Suprapubic skin (tissue), 4 donors: ENCODE data around the gene PPP1CB. TPM values are rescaled to one million over a fixed set of nuclear protein-coding genes. Genes with fewer than 3 reads are reported as not detected.

ENCODE experiments used
- DNase-seq, 2 donors: peaks; one replicate each; pipeline ENCODE4 v3.0.0-alpha.2; 2019; ENCODE audit warnings: low spot score in 2 of 2
- H3K27ac ChIP-seq: fragments of 200-600 bp; sonication (generic); one replicate; pipeline ENCODE4 v1.5.1; 2019
- H3K27me3 ChIP-seq: fragments of 200-600 bp; sonication (generic); one replicate; pipeline ENCODE4 v1.5.1; 2019
- H3K36me3 ChIP-seq: fragments of 200-600 bp; sonication (generic); one replicate; pipeline ENCODE4 v1.5.1; 2019
- H3K4me1 ChIP-seq: fragments of 200-600 bp; sonication (generic); one replicate; pipeline ENCODE4 v1.5.1; 2019
- H3K4me3 ChIP-seq: fragments of 200-600 bp; sonication (generic); one replicate; pipeline ENCODE4 v1.5.1; 2019; ENCODE audit warnings: mild to moderate bottlenecking
- H3K9me3 ChIP-seq: fragments of 200-600 bp; sonication (generic); one replicate; pipeline ENCODE4 v1.5.1; 2019
- CTCF ChIP-seq, 2 donors: fragments of 200-600 bp in 1 of 2; fragments of 450-650 bp in 1 of 2; sonication (generic) in 1 of 2; IDR thresholded peaks; one replicate each; pipeline ENCODE4 v1.5.1; 2016 to 2019; ENCODE audit warnings: antibody characterized with exemption in 2 of 2, mild to moderate bottlenecking in 1 of 2, moderate library complexity in 1 of 2
- EP300 ChIP-seq: sonication (generic); formaldehyde crosslinking; IDR thresholded peaks from one replicate; pipeline ENCODE4 v1.6.1; 2017; ENCODE audit warnings: antibody characterized with exemption
- POLR2A ChIP-seq, 2 donors: fragments of 450-650 bp; IDR thresholded peaks; one replicate each; pipeline ENCODE4 v1.6.1; 2017; ENCODE audit warnings: antibody characterized with exemption in 2 of 2, mild to moderate bottlenecking in 2 of 2, moderate library complexity in 2 of 2
- POLR2AphosphoS5 ChIP-seq, 3 donors: sonication (generic); formaldehyde crosslinking; IDR thresholded peaks; one replicate each; pipeline ENCODE4 v1.6.1; 2017; ENCODE audit warnings: antibody characterized with exemption in 3 of 3
- WGBS: methylation state at CpG from one replicate; pipeline ENCODE4 v1.1.5; 2018; 5-methylcytosine and 5-hydroxymethylcytosine counted together
- total RNA-seq, 4 donors: library from RNA; depleted of rRNA; stranded (reverse); fragments of >200 nt; gene quantifications; one replicate each; pipeline ENCODE4 v1.1.0, GENCODE V29; 2016

Gene PPP1CB
- total RNA-seq, 4 donors from 2014 or later: 105 to 151 (median 148) TPM

- H3K36me3 ChIP-seq: no peaks in the 10 kb centered on the region
- H3K4me3 ChIP-seq: no peak overlapping the region
- no peaks in the 10 kb centered on the region for H3K9me3 ChIP-seq
- no peak overlapping the region for H3K27ac ChIP-seq
- no peak for DNase-seq
- no peaks in the 10 kb centered on the region for H3K27me3 ChIP-seq
- WGBS: 88% methylated on average over 3 of the region's 3 CpGs
- peaks cover 3% of the 10 kb centered on the region for H3K4me1 ChIP-seq
- TF ChIP-seq POLR2AphosphoS5 (IDR thresholded peaks at IDR 0.05): no peak
- TF ChIP-seq POLR2A (IDR thresholded peaks at IDR 0.05): no peak
- no peak for TF ChIP-seq EP300
- TF ChIP-seq CTCF (IDR thresholded peaks at IDR 0.05): no peak
Observed at GRCh38 chr2:28818053-28818452, 66.4 kb downstream of the PPP1CB start.

GRCh38 chr2:28821295-28821958 is 69.8 kb downstream of the PPP1CB start:
- no peaks in the 10 kb centered on the region for H3K27me3 ChIP-seq
- WGBS: 5% methylated on average over 8 of the region's 8 CpGs
- H3K36me3 ChIP-seq: no peaks in the 10 kb centered on the region
- H3K27ac ChIP-seq: no peak overlapping the region
- TF ChIP-seq EP300 (no peak), POLR2A (IDR thresholded peaks at IDR 0.05) (no peak), POLR2AphosphoS5 (IDR thresholded peaks at IDR 0.05) (no peak), CTCF (IDR thresholded peaks at IDR 0.05) (peak; percentile 39 to 64)
- no peak for DNase-seq
- H3K9me3 ChIP-seq: no peaks in the 10 kb centered on the region
- peaks cover 3% of the 10 kb centered on the region for H3K4me1 ChIP-seq
- no peak overlapping the region for H3K4me3 ChIP-seq

GRCh38 chr2:28822036-28822435 is 70.4 kb downstream of the PPP1CB start:
- DNase-seq: no peak
- Histone ChIP-seq H3K4me1 (peaks cover 3% of the 10 kb centered on the region), H3K27me3 (no peaks in the 10 kb centered on the region), H3K36me3 (no peaks in the 10 kb centered on the region), H3K9me3 (no peaks in the 10 kb centered on the region), H3K4me3 (no peak overlapping the region), H3K27ac (no peak overlapping the region)
- TF ChIP-seq EP300 (no peak), CTCF (IDR thresholded peaks at IDR 0.05) (no peak), POLR2A (IDR thresholded peaks at IDR 0.05) (no peak), POLR2AphosphoS5 (IDR thresholded peaks at IDR 0.05) (no peak)

- Histone ChIP-seq H3K27ac (no peak overlapping the region), H3K9me3 (no peaks in the 10 kb centered on the region), H3K4me3 (no peak overlapping the region), H3K4me1 (peaks cover 3% of the 10 kb centered on the region), H3K36me3 (no peaks in the 10 kb centered on the region), H3K27me3 (no peaks in the 10 kb centered on the region)
- TF ChIP-seq EP300: no peak
- TF ChIP-seq POLR2AphosphoS5 (IDR thresholded peaks at IDR 0.05): no peak
- DNase-seq: no peak
- 85% methylated on average over 2 of the region's 2 CpGs for WGBS
Observed at GRCh38 chr2:28824207-28824606, 72.6 kb downstream of the PPP1CB start.

- H3K36me3 ChIP-seq: no peaks in the 10 kb centered on the region
- no peaks in the 10 kb centered on the region for H3K9me3 ChIP-seq
- DNase-seq: no peak
- H3K4me3 ChIP-seq: no peak overlapping the region
- no peak overlapping the region for H3K27ac ChIP-seq
- peaks cover 3% of the 10 kb centered on the region for H3K4me1 ChIP-seq
- no peaks in the 10 kb centered on the region for H3K27me3 ChIP-seq
- no peak for TF ChIP-seq POLR2AphosphoS5 (IDR thresholded peaks at IDR 0.05)
- no peak for TF ChIP-seq CTCF (IDR thresholded peaks at IDR 0.05)
Observed at GRCh38 chr2:28824870-28825269, 73.2 kb downstream of the PPP1CB start.

- 86% methylated on average over 2 of the region's 2 CpGs for WGBS
- Histone ChIP-seq H3K4me3 (no peak overlapping the region), H3K9me3 (no peaks in the 10 kb centered on the region), H3K36me3 (no peaks in the 10 kb centered on the region), H3K27ac (no peak overlapping the region), H3K4me1 (no peaks in the 10 kb centered on the region), H3K27me3 (no peaks in the 10 kb centered on the region)
- TF ChIP-seq POLR2AphosphoS5 (IDR thresholded peaks at IDR 0.05): no peak
- no peak for TF ChIP-seq POLR2A (IDR thresholded peaks at IDR 0.05)
- DNase-seq: no peak
Observed at GRCh38 chr2:28828382-28828781, 76.8 kb downstream of the PPP1CB start.
